ENCODE data around the gene CATSPERZ.

Gene CATSPERZ

GRCh38 chr11:64261556-64262080 is 38.5 kb upstream of the CATSPERZ start:
- H3K27ac ChIP-seq (replicated peaks): no peak overlapping the region
- H3K27me3 ChIP-seq (ENCODE audit: insufficient read depth, poor library complexity, severe bottlenecking): no peaks in the 10 kb centered on the region
- TF ChIP-seq REST (IDR thresholded peaks at IDR 0.05; ENCODE audit: insufficient replicate concordance, low read depth): no peak
- no peak for TF ChIP-seq POLR2AphosphoS5 (IDR thresholded peaks at IDR 0.05; ENCODE audit: low read depth)
- no peak for TF ChIP-seq SPI1 (IDR thresholded peaks at IDR 0.05; ENCODE audit: borderline replicate concordance, low read depth)
- no peak for TF ChIP-seq CTCF (IDR thresholded peaks at IDR 0.05; ENCODE audit: insufficient read depth, low read length)
- no peak for TF ChIP-seq GABPA (IDR thresholded peaks at IDR 0.05; ENCODE audit: low read depth)
- no peak for DNase-seq (ENCODE audit: low read depth in 1 of 2, low spot score in 1 of 2)
- no peak overlapping the region for H3K4me3 ChIP-seq (replicated peaks; ENCODE audit: insufficient read depth, low read length)

GRCh38 chr11:64262271-64263002 is 37.7 kb upstream of the CATSPERZ start:
- TF ChIP-seq SPI1 (IDR thresholded peaks at IDR 0.05; ENCODE audit: borderline replicate concordance, low read depth) (no peak), GABPA (IDR thresholded peaks at IDR 0.05; ENCODE audit: low read depth) (no peak), POLR2AphosphoS5 (IDR thresholded peaks at IDR 0.05; ENCODE audit: low read depth) (no peak), REST (IDR thresholded peaks at IDR 0.05; ENCODE audit: insufficient replicate concordance, low read depth) (no peak), CTCF (IDR thresholded peaks at IDR 0.05; ENCODE audit: insufficient read depth, low read length) (no peak)
- DNase-seq (ENCODE audit: low read depth in 1 of 2, low spot score in 1 of 2): no peak

GRCh38 chr11:64263021-64263946 is 36.9 kb upstream of the CATSPERZ start:
- no peak for TF ChIP-seq POLR2AphosphoS5 (IDR thresholded peaks at IDR 0.05; ENCODE audit: low read depth)
- TF ChIP-seq REST (IDR thresholded peaks at IDR 0.05; ENCODE audit: insufficient replicate concordance, low read depth): no peak
- no peak for TF ChIP-seq SPI1 (IDR thresholded peaks at IDR 0.05; ENCODE audit: borderline replicate concordance, low read depth)
- TF ChIP-seq GABPA (IDR thresholded peaks at IDR 0.05; ENCODE audit: low read depth): no peak
- TF ChIP-seq CTCF (IDR thresholded peaks at IDR 0.05; ENCODE audit: insufficient read depth, low read length): no peak
- H3K27ac ChIP-seq (replicated peaks): no peak overlapping the region
- no peak for DNase-seq (ENCODE audit: low read depth in 1 of 2, low spot score in 1 of 2)
- no peaks in the 10 kb centered on the region for H3K27me3 ChIP-seq (ENCODE audit: insufficient read depth, poor library complexity, severe bottlenecking)
- no peak overlapping the region for H3K4me3 ChIP-seq (replicated peaks; ENCODE audit: insufficient read depth, low read length)

More at GRCh38 chr11:64262271-64263002, 37.7 kb upstream of the CATSPERZ start:
- H3K4me3 ChIP-seq (replicated peaks; ENCODE audit: insufficient read depth, low read length): no peak overlapping the region
- no peaks in the 10 kb centered on the region for H3K27me3 ChIP-seq (ENCODE audit: insufficient read depth, poor library complexity, severe bottlenecking)
- no peak overlapping the region for H3K27ac ChIP-seq (replicated peaks)

All from HL-60 (cell line).